Measurements from ENCODE around the gene VSX2. TPM values are rescaled to one million over a fixed set of nuclear protein-coding genes. Genes with fewer than 3 reads are reported as not detected.

Gene VSX2
- total RNA-seq, 1 experiment from 2014 or later, result not detected

- H3K14ac ChIP-seq (ENCODE audit: insufficient read depth, low read length), result no peak overlapping the region
- no peak overlapping the region for H2BK5ac ChIP-seq (ENCODE audit: insufficient read length, low read length)
- H3K36me3 Mint-ChIP-seq (ENCODE audit: insufficient read depth in 1 of 3, low read depth in 3 of 3), result no peaks in the 10 kb centered on the region
- no peak overlapping the region for H3K18ac ChIP-seq (ENCODE audit: insufficient read length, low read depth, low read length)
- no CpG with 5 or more reads among the region's 29 CpGs for WGBS (ENCODE audit: extremely low coverage, insufficient read length, low lambda C conversion rate)
- H3K27me3 ChIP-seq (ENCODE audit: insufficient read depth, low read length), result peaks cover 12% of the 10 kb centered on the region; the same call in 1 of the 2 replicates
- H3K27ac Mint-ChIP-seq, result peak overlapping the region in 1 of 3 experiments; percentile 30; a peak in 1 of 7 replicates
- no peak overlapping the region for H2AFZ ChIP-seq (ENCODE audit: low read length)
- no peak overlapping the region for H3T11ph ChIP-seq (ENCODE audit: low read length)
- H3K4me3 Mint-ChIP-seq, result no peak overlapping the region
- no peaks in the 10 kb centered on the region for H4K20me1 ChIP-seq (ENCODE audit: control insufficient read depth, insufficient read depth, insufficient read length)
- H3K27ac ChIP-seq (ENCODE audit: insufficient read length, low read depth, low read length), result no peak overlapping the region
- H3K4ac ChIP-seq (ENCODE audit: low read depth, low read length), result no peak overlapping the region
- H3K27me3 Mint-ChIP-seq (ENCODE audit: low read depth), result peaks cover 46% of the 10 kb centered on the region
- no peak overlapping the region for H4K91ac ChIP-seq (ENCODE audit: insufficient read length, low read depth, low read length)
- no peak overlapping the region for H2BK120ac ChIP-seq (ENCODE audit: low read depth, low read length, poor library complexity, severe bottlenecking)
- H3K23me2 ChIP-seq (ENCODE audit: insufficient read length, low read depth, low read length, poor library complexity, severe bottlenecking), result peaks cover 9% of the 10 kb centered on the region
- H3K9ac ChIP-seq (ENCODE audit: extremely low read depth, insufficient read length, low read length), result no peak overlapping the region
- H3K9me3 Mint-ChIP-seq, result no peaks in the 10 kb centered on the region; a peak in 1 of 5 replicates
- H4K8ac ChIP-seq (replicated peaks; ENCODE audit: insufficient read length, low read depth, low read length), result no peak overlapping the region
- no peaks in the 10 kb centered on the region for H3K79me2 ChIP-seq (ENCODE audit: insufficient read depth, low read length)
- no peak for DNase-seq
- no peaks in the 10 kb centered on the region for H3K9me3 ChIP-seq (ENCODE audit: control insufficient read depth, low read depth, low read length)
- no peak overlapping the region for H3K4me2 ChIP-seq (ENCODE audit: insufficient read depth, insufficient read length, low read length)
- H3K23ac ChIP-seq (ENCODE audit: insufficient read length, low read depth, low read length), result no peak overlapping the region
- no peak overlapping the region for H3K56ac ChIP-seq (ENCODE audit: insufficient read length, low read depth, low read length)
- H3K4me1 ChIP-seq (ENCODE audit: insufficient read depth, low read length), result no peaks in the 10 kb centered on the region
- H2AK5ac ChIP-seq (ENCODE audit: insufficient read length, low read length), result no peak overlapping the region
- H3K4me1 Mint-ChIP-seq, result peaks cover 5 to 8% of the 10 kb centered on the region in 2 experiments; a peak in 2 of 4 replicates
- H2BK12ac ChIP-seq (ENCODE audit: insufficient read length, low read depth, low read length), result no peak overlapping the region
- H2BK15ac ChIP-seq (ENCODE audit: low read depth, low read length), result no peak overlapping the region
- no peak for TF ChIP-seq CTCF (conservative IDR thresholded peaks at IDR 0.05)
- no peaks in the 10 kb centered on the region for H3K79me1 ChIP-seq (ENCODE audit: insufficient read depth, low read depth, low read length, poor library complexity, severe bottlenecking)
- no peak overlapping the region for H4K5ac ChIP-seq (ENCODE audit: insufficient read length, low read depth, low read length)
- H2BK20ac ChIP-seq (ENCODE audit: low read depth, low read length, poor library complexity, severe bottlenecking), result no peak overlapping the region
These were observed 21.4 kb downstream of the VSX2 start for GRCh38 chr14:74260525-74261233.

Data from H9 (cell line).